GM23338 (cell line): Measurements from ENCODE around the gene GAS2.

Source experiments
- CREB1 ChIP-seq: fragments of 250-450 bp; sonication (Bioruptor Pico); IDR thresholded peaks from 2 replicates; pipeline ENCODE4 v1.5.0; 2020; ENCODE audit warnings: low read depth, mild to moderate bottlenecking, moderate library complexity
- EZH2 ChIP-seq: fragments of 200-600 bp; sonication (generic); IDR thresholded peaks from one replicate; pipeline ENCODE4 v1.8.0; 2017; ENCODE audit warnings: antibody characterized with exemption, mild to moderate bottlenecking, low read depth; ENCODE audit not compliant: unreplicated experiment
- EZH2phosphoT487 ChIP-seq: fragments of 200-600 bp; sonication (generic); IDR thresholded peaks from one replicate; pipeline ENCODE4 v1.8.1; 2018; ENCODE audit warnings: antibody characterized with exemption; ENCODE audit not compliant: unreplicated experiment
- JUNB ChIP-seq: IDR thresholded peaks from one replicate; pipeline ENCODE4 v1.6.1; 2016; ENCODE audit warnings: antibody characterized with exemption; ENCODE audit not compliant: unreplicated experiment
- NANOG ChIP-seq: IDR thresholded peaks from 2 replicates; pipeline ENCODE4 v1.6.1; 2016; ENCODE audit warnings: antibody characterized with exemption, borderline replicate concordance
- POLR2AphosphoS5 ChIP-seq: IDR thresholded peaks from 2 replicates; pipeline ENCODE4 v1.6.1; 2016; ENCODE audit warnings: antibody characterized with exemption, low read depth
- STAT1 ChIP-seq: IDR thresholded peaks from one replicate; pipeline ENCODE4 v1.6.1; 2016; ENCODE audit warnings: antibody characterized with exemption; ENCODE audit not compliant: unreplicated experiment
- ZNF331 ChIP-seq: fragments of 250-450 bp; sonication (Bioruptor Pico); IDR thresholded peaks from 2 replicates; pipeline ENCODE4 v1.5.0; 2020; ENCODE audit warnings: low read depth, mild to moderate bottlenecking, moderate library complexity
- TF ChIP-seq, protein P1 (sequence below), 2 experiments: fragments of 200-600 bp in 1 of 2; sonication (generic) in 1 of 2; conservative IDR thresholded peaks; 2 replicates each; pipeline versions ENCODE4 v1.5.1 to v1.6.1; 2016 to 2017; ENCODE audit warnings: antibody characterized with exemption in 2 of 2, low read depth in 2 of 2, mild to moderate bottlenecking in 2 of 2, moderate library complexity in 1 of 2
- TF ChIP-seq, protein P2 (sequence below): IDR thresholded peaks from one replicate; pipeline ENCODE4 v1.6.1; 2018; ENCODE audit warnings: antibody characterized with exemption; ENCODE audit not compliant: unreplicated experiment
- TF ChIP-seq, protein P3 (sequence below): fragments of 250-450 bp; sonication (Bioruptor Pico); IDR thresholded peaks from 2 replicates; pipeline ENCODE4 v1.5.0; 2020; ENCODE audit warnings: mild to moderate bottlenecking, moderate library complexity
- TF ChIP-seq, protein P4 (sequence below): IDR thresholded peaks from 2 replicates; pipeline ENCODE4 v1.6.1; 2016; ENCODE audit warnings: antibody characterized with exemption

DNA sequence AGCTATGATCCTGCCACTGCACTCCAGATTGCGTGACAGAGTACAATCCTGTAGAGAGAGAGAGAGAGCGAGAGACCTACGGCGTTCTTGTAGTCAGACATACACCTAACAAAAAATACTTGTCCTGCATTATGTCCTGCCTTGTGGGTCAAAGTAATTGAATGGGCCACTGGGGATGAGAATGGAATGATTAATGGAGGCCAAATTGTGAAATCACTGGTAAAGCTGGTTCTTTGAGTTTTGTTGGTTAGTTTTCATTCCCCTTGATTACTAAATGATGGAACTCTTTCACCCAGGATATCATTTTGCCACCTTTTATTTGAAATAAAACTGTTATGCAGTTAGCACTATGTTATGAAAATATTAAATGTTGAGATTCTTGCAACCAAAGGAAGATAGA lies 18.7 kb downstream of the GAS2 start:
- TF ChIP-seq, protein P1, sequence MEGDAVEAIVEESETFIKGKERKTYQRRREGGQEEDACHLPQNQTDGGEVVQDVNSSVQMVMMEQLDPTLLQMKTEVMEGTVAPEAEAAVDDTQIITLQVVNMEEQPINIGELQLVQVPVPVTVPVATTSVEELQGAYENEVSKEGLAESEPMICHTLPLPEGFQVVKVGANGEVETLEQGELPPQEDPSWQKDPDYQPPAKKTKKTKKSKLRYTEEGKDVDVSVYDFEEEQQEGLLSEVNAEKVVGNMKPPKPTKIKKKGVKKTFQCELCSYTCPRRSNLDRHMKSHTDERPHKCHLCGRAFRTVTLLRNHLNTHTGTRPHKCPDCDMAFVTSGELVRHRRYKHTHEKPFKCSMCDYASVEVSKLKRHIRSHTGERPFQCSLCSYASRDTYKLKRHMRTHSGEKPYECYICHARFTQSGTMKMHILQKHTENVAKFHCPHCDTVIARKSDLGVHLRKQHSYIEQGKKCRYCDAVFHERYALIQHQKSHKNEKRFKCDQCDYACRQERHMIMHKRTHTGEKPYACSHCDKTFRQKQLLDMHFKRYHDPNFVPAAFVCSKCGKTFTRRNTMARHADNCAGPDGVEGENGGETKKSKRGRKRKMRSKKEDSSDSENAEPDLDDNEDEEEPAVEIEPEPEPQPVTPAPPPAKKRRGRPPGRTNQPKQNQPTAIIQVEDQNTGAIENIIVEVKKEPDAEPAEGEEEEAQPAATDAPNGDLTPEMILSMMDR (conservative IDR thresholded peaks at IDR 0.05; ENCODE audit: low read depth in 2 of 2): no peak
- TF ChIP-seq ZNF331 (no peak), EZH2 (no peak), POLR2AphosphoS5 (no peak), CREB1 (no peak), EZH2phosphoT487 (no peak), JUNB (no peak), STAT1 (no peak), NANOG (no peak)
- TF ChIP-seq, protein P2, sequence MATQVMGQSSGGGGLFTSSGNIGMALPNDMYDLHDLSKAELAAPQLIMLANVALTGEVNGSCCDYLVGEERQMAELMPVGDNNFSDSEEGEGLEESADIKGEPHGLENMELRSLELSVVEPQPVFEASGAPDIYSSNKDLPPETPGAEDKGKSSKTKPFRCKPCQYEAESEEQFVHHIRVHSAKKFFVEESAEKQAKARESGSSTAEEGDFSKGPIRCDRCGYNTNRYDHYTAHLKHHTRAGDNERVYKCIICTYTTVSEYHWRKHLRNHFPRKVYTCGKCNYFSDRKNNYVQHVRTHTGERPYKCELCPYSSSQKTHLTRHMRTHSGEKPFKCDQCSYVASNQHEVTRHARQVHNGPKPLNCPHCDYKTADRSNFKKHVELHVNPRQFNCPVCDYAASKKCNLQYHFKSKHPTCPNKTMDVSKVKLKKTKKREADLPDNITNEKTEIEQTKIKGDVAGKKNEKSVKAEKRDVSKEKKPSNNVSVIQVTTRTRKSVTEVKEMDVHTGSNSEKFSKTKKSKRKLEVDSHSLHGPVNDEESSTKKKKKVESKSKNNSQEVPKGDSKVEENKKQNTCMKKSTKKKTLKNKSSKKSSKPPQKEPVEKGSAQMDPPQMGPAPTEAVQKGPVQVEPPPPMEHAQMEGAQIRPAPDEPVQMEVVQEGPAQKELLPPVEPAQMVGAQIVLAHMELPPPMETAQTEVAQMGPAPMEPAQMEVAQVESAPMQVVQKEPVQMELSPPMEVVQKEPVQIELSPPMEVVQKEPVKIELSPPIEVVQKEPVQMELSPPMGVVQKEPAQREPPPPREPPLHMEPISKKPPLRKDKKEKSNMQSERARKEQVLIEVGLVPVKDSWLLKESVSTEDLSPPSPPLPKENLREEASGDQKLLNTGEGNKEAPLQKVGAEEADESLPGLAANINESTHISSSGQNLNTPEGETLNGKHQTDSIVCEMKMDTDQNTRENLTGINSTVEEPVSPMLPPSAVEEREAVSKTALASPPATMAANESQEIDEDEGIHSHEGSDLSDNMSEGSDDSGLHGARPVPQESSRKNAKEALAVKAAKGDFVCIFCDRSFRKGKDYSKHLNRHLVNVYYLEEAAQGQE: no peak
- TF ChIP-seq, protein P3, sequence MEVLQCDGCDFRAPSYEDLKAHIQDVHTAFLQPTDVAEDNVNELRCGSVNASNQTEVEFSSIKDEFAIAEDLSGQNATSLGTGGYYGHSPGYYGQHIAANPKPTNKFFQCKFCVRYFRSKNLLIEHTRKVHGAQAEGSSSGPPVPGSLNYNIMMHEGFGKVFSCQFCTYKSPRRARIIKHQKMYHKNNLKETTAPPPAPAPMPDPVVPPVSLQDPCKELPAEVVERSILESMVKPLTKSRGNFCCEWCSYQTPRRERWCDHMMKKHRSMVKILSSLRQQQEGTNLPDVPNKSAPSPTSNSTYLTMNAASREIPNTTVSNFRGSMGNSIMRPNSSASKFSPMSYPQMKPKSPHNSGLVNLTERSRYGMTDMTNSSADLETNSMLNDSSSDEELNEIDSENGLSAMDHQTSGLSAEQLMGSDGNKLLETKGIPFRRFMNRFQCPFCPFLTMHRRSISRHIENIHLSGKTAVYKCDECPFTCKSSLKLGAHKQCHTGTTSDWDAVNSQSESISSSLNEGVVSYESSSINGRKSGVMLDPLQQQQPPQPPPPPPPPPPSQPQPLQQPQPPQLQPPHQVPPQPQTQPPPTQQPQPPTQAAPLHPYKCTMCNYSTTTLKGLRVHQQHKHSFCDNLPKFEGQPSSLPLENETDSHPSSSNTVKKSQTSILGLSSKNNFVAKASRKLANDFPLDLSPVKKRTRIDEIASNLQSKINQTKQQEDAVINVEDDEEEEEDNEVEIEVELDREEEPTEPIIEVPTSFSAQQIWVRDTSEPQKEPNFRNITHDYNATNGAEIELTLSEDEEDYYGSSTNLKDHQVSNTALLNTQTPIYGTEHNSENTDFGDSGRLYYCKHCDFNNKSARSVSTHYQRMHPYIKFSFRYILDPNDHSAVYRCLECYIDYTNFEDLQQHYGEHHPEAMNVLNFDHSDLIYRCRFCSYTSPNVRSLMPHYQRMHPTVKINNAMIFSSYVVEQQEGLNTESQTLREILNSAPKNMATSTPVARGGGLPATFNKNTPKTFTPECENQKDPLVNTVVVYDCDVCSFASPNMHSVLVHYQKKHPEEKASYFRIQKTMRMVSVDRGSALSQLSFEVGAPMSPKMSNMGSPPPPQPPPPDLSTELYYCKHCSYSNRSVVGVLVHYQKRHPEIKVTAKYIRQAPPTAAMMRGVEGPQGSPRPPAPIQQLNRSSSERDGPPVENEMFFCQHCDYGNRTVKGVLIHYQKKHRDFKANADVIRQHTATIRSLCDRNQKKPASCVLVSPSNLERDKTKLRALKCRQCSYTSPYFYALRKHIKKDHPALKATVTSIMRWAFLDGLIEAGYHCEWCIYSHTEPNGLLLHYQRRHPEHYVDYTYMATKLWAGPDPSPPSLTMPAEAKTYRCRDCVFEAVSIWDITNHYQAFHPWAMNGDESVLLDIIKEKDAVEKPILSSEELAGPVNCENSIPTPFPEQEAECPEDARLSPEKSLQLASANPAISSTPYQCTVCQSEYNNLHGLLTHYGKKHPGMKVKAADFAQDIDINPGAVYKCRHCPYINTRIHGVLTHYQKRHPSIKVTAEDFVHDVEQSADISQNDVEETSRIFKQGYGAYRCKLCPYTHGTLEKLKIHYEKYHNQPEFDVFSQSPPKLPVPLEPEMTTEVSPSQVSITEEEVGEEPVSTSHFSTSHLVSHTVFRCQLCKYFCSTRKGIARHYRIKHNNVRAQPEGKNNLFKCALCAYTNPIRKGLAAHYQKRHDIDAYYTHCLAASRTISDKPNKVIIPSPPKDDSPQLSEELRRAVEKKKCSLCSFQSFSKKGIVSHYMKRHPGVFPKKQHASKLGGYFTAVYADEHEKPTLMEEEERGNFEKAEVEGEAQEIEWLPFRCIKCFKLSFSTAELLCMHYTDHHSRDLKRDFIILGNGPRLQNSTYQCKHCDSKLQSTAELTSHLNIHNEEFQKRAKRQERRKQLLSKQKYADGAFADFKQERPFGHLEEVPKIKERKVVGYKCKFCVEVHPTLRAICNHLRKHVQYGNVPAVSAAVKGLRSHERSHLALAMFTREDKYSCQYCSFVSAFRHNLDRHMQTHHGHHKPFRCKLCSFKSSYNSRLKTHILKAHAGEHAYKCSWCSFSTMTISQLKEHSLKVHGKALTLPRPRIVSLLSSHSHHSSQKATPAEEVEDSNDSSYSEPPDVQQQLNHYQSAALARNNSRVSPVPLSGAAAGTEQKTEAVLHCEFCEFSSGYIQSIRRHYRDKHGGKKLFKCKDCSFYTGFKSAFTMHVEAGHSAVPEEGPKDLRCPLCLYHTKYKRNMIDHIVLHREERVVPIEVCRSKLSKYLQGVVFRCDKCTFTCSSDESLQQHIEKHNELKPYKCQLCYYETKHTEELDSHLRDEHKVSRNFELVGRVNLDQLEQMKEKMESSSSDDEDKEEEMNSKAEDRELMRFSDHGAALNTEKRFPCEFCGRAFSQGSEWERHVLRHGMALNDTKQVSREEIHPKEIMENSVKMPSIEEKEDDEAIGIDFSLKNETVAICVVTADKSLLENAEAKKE (CRISPR knock-in tag): no peak
- TF ChIP-seq, protein P4, sequence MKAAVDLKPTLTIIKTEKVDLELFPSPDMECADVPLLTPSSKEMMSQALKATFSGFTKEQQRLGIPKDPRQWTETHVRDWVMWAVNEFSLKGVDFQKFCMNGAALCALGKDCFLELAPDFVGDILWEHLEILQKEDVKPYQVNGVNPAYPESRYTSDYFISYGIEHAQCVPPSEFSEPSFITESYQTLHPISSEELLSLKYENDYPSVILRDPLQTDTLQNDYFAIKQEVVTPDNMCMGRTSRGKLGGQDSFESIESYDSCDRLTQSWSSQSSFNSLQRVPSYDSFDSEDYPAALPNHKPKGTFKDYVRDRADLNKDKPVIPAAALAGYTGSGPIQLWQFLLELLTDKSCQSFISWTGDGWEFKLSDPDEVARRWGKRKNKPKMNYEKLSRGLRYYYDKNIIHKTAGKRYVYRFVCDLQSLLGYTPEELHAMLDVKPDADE: no peak
